PC-9 (cell line): ENCODE data around the gene NUP43. TPM values are rescaled to one million over a fixed set of nuclear protein-coding genes. Genes with fewer than 3 reads are reported as not detected.

ENCODE experiments used
- BruUV-seq: library from RNA; stranded (reverse); fragments of 400-500 nt; replicated peaks from 2 replicates; lab custom pipeline; 2021; lab: Mats Ljungman, UMichigan
- CTCF ChIA-PET: fragments of 300-600 bp; sonication (Branson Sonifier 250); formaldehyde crosslinking; loops from one replicate; lab custom pipeline; 2022; ENCODE audit warnings: antibody characterized with exemption; lab: Charles Lee
- POLR2A ChIA-PET: fragments of 300-600 bp; sonication (Branson Sonifier 250); formaldehyde crosslinking; loops from one replicate; lab custom pipeline; 2022; ENCODE audit warnings: antibody characterized with exemption; ENCODE audit not compliant: unreplicated experiment; lab: Charles Lee
- DNase-seq, 2 experiments: peaks; one replicate each; pipeline versions ENCODE4 v3.0.0 to v3.0.0-alpha.2; 2015 to 2022; ENCODE audit warnings: mixed read lengths in 1 of 2
- H2AFZ ChIP-seq: fragments of 200-600 bp; sonication (generic); 2 replicates; pipeline ENCODE4 v1.8.1; 2017; ENCODE audit warnings: antibody characterized with exemption
- H3F3A ChIP-seq: fragments of 200-600 bp; sonication (generic); 2 replicates; pipeline ENCODE4 v1.8.1; 2017; ENCODE audit warnings: antibody characterized with exemption, mild to moderate bottlenecking, low read depth; ENCODE audit not compliant: insufficient read depth
- H3K27ac ChIP-seq: fragments of 200-600 bp; sonication (generic); 2 replicates; pipeline ENCODE4 v1.6.1; 2016; ENCODE audit warnings: mixed run types
- H3K27me3 ChIP-seq: fragments of 200-600 bp; sonication (generic); 2 replicates; pipeline ENCODE4 v1.6.1; 2016; ENCODE audit warnings: low read depth, mixed run types; ENCODE audit not compliant: insufficient read depth
- H3K36me3 ChIP-seq: fragments of 200-600 bp; sonication (generic); 2 replicates; pipeline ENCODE4 v1.6.1; 2016; ENCODE audit warnings: low read depth, mixed run types
- H3K4me1 ChIP-seq: fragments of 200-600 bp; sonication (generic); replicated peaks from 2 replicates; pipeline ENCODE4 v1.6.1; 2016; ENCODE audit warnings: mixed run types; ENCODE audit not compliant: insufficient read depth
- H3K4me2 ChIP-seq: fragments of 200-600 bp; sonication (generic); 2 replicates; pipeline ENCODE4 v1.6.1; 2017; ENCODE audit warnings: mixed run types
- H3K4me3 ChIP-seq: fragments of 200-600 bp; sonication (generic); 2 replicates; pipeline ENCODE4 v1.6.1; 2016; ENCODE audit warnings: mixed run types
- H3K79me2 ChIP-seq: fragments of 200-600 bp; sonication (generic); 2 replicates; pipeline ENCODE4 v1.6.1; 2017; ENCODE audit warnings: low read depth, mixed run types
- H3K9me2 ChIP-seq: fragments of 200-600 bp; sonication (generic); 2 replicates; pipeline ENCODE4 v1.8.1; 2017; ENCODE audit warnings: mild to moderate bottlenecking; ENCODE audit not compliant: insufficient read depth
- H3K9me3 ChIP-seq: fragments of 200-600 bp; sonication (generic); 2 replicates; pipeline ENCODE4 v1.8.1; 2016; ENCODE audit warnings: low read depth; ENCODE audit not compliant: insufficient read depth
- H4K20me1 ChIP-seq: fragments of 200-600 bp; sonication (generic); 2 replicates; pipeline ENCODE4 v1.8.1; 2017; ENCODE audit not compliant: insufficient read depth
- EZH2 ChIP-seq: fragments of 200-600 bp; sonication (generic); IDR thresholded peaks from 2 replicates; pipeline ENCODE4 v1.8.0; 2017; ENCODE audit warnings: antibody characterized with exemption, low read depth
- intact Hi-C: fragments of 100-400 bp; cut with micrococcal nuclease; formaldehyde crosslinking; loops from one replicate; pipeline ENCODE4 v1.10.0; 2022; ENCODE audit not compliant: unreplicated experiment
- total RNA-seq: library from RNA; stranded (reverse); gene quantifications from 2 replicates; pipeline ENCODE4 v1.2.3, GENCODE V29; 2021
- TF ChIP-seq, protein P1 (sequence below): fragments of 200-600 bp; sonication (generic); conservative IDR thresholded peaks from 2 replicates; pipeline ENCODE4 v1.6.1; 2017; ENCODE audit warnings: mixed run types, antibody characterized with exemption, mild to moderate bottlenecking, moderate library complexity

Gene NUP43
- total RNA-seq, 1 experiment from 2014 or later = 36.2 TPM

DNA sequence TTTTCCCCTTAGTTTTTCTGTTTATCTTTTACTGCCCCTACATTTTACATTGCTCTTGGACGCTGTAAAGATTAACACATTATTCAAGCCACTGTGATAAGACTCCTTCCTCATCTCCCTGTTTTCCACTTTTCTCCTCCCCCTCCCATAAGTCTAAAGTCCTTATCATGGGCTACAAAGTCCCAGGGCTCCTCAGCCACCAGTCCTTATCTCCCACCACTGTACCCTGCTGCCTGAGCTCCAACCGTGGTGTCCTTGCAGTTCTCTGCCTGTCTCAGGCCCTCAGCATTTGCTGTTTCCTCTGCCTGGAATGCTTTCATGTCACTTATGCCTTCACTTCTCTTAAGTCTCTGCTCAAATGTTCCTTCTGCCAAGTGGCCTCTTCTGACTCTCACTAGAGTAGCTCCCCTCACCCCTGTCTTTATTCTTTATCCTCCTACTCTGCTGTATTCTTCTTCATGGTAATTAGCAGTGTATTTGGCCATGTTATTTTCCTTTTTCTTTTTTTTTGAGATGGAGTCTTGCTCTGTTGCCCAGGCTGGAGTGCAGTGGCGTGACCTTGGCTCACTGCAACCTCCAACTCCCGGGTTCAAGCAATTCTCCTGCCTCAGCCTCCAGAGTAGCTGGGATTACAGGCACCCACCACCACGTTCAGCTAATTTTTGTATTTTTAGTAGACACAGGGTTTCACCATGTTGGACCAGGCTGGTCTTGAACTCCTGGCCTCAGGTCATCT lies 17.7 kb downstream of the NUP43 start:
- intact Hi-C loops = no loop called here
- Histone ChIP-seq H3K4me3 (no peak overlapping the region), H2AFZ (no peak overlapping the region), H4K20me1 (no peaks in the 10 kb centered on the region), H3K27ac (no peak overlapping the region), H3F3A (no peaks in the 10 kb centered on the region; the same call in 1 of the 2 replicates), H3K27me3 (no peaks in the 10 kb centered on the region), H3K36me3 (peaks cover 7% of the 10 kb centered on the region; the same call in 1 of the 2 replicates), H3K4me1 (no peaks in the 10 kb centered on the region), H3K4me2 (no peak overlapping the region), H3K9me2 (no peaks in the 10 kb centered on the region), H3K9me3 (no peaks in the 10 kb centered on the region), H3K79me2 (no peaks in the 10 kb centered on the region)
- CTCF ChIA-PET = no interaction called here
- no peak for TF ChIP-seq EZH2
- TF ChIP-seq, protein P1, sequence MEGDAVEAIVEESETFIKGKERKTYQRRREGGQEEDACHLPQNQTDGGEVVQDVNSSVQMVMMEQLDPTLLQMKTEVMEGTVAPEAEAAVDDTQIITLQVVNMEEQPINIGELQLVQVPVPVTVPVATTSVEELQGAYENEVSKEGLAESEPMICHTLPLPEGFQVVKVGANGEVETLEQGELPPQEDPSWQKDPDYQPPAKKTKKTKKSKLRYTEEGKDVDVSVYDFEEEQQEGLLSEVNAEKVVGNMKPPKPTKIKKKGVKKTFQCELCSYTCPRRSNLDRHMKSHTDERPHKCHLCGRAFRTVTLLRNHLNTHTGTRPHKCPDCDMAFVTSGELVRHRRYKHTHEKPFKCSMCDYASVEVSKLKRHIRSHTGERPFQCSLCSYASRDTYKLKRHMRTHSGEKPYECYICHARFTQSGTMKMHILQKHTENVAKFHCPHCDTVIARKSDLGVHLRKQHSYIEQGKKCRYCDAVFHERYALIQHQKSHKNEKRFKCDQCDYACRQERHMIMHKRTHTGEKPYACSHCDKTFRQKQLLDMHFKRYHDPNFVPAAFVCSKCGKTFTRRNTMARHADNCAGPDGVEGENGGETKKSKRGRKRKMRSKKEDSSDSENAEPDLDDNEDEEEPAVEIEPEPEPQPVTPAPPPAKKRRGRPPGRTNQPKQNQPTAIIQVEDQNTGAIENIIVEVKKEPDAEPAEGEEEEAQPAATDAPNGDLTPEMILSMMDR = no peak
- DNase-seq = no peak
- POLR2A ChIA-PET = no interaction called here
- no TSS peak for BruUV-seq

DNA sequence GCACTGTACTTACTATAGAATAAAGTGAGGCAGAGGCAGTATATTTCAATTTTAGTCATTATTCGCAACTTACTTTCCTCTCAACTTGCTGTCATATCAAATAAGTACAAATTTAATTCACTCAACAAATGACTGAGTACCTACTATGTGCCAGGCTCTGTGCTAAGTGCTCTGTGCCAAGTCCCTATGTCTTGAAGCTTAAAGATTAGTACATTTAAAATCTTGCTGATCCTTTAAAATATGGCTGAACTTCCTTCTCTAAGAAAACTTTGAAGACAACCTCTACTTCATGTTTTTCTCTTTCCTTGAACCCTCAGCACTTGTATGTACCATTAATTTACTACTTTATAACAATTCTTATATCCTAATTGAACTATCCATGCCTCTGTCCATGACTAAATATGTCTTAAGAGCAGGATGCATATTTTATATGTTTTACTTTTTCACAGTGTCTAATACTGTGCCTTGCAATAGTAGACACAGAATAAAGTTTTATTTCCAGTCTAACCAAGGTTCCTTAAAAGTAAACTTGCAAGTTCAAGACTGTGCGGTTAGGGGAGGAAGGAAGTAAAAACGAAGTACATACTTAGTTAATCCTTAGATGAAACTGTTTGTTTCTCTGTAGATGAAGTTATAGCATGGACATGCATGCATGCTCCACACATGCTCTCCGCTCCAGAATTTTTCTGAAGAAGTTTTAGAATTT lies 18.4 kb downstream of the NUP43 start:
- intact Hi-C loops = no loop called here
- Histone ChIP-seq H3K36me3 (peaks cover 5% of the 10 kb centered on the region; the same call in 1 of the 2 replicates), H4K20me1 (no peaks in the 10 kb centered on the region), H3K4me1 (no peaks in the 10 kb centered on the region), H3K9me3 (no peaks in the 10 kb centered on the region), H3K79me2 (no peaks in the 10 kb centered on the region), H3K4me3 (no peak overlapping the region), H3F3A (peaks cover 3% of the 10 kb centered on the region), H3K4me2 (no peak overlapping the region), H3K27me3 (no peaks in the 10 kb centered on the region), H2AFZ (no peak overlapping the region), H3K9me2 (no peaks in the 10 kb centered on the region), H3K27ac (no peak overlapping the region)
- POLR2A ChIA-PET = no interaction called here
- CTCF ChIA-PET = no interaction called here
- no TSS peak for BruUV-seq
- no peak for DNase-seq
- TF ChIP-seq EZH2 = no peak
- TF ChIP-seq, protein P1 = no peak

DNA sequence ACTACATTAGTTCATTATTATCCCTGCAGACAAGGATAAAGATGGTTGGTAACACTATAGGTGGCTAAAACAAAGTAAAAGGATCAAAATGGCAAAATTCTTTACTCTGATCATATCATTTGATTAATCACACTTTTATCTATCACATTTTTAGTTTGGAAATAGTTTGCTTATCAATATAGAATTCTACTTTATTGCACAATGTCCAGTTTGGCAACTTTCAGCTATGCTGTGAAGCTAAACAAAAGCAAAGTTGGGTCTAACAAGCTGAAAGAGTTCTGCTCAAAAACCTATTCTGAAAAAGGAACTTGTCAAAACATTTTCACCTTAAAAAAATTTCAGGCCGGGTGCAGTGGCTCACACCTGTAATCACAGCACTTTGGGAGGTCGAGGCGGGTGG lies 20.5 kb downstream of the NUP43 start:
- DNase-seq = no peak
- CTCF ChIA-PET = no interaction called here
- H4K20me1 ChIP-seq = no peaks in the 10 kb centered on the region
- H3K36me3 ChIP-seq = peaks cover 4% of the 10 kb centered on the region; the same call in 1 of the 2 replicates
- no peaks in the 10 kb centered on the region for H3K9me3 ChIP-seq
- H3K27me3 ChIP-seq = no peaks in the 10 kb centered on the region
- no peak overlapping the region for H3K27ac ChIP-seq
- H3K4me3 ChIP-seq = no peak overlapping the region
- H3K4me2 ChIP-seq = no peak overlapping the region
- H3K79me2 ChIP-seq = no peaks in the 10 kb centered on the region
- TF ChIP-seq, protein P1 = no peak
- no peak for TF ChIP-seq EZH2
- no TSS peak for BruUV-seq
- POLR2A ChIA-PET = no interaction called here
- no peaks in the 10 kb centered on the region for H3K4me1 ChIP-seq
- peaks cover 3% of the 10 kb centered on the region for H3F3A ChIP-seq
- no peaks in the 10 kb centered on the region for H3K9me2 ChIP-seq
- intact Hi-C loops = no loop called here
- H2AFZ ChIP-seq = no peak overlapping the region
